GM23248 (cell line): ENCODE data around the gene FBN3. TPM values are rescaled to one million over a fixed set of nuclear protein-coding genes. Genes with fewer than 3 reads are reported as not detected.

Source experiments
- DNase-seq: peaks from one replicate; pipeline ENCODE4 v3.0.0-alpha.2; 2015
- H2AFZ ChIP-seq: fragments of 200-600 bp; sonication (generic); 2 replicates; pipeline ENCODE4 v1.6.1; 2016; ENCODE audit warnings: antibody characterized with exemption
- H3F3A ChIP-seq: fragments of 200-600 bp; sonication (generic); 2 replicates; pipeline ENCODE4 v1.6.1; 2016; ENCODE audit warnings: mild to moderate bottlenecking, antibody characterized with exemption, mixed run types; ENCODE audit not compliant: insufficient read depth
- H3K27ac ChIP-seq: fragments of 200-600 bp; sonication (generic); 2 replicates; pipeline ENCODE4 v1.5.1; 2016; ENCODE audit warnings: mild to moderate bottlenecking
- H3K27me3 ChIP-seq: fragments of 200-600 bp; sonication (generic); replicated peaks from 2 replicates; pipeline ENCODE4 v1.6.1; 2016; ENCODE audit warnings: mild to moderate bottlenecking; ENCODE audit not compliant: insufficient read depth
- H3K36me3 ChIP-seq: fragments of 200-600 bp; sonication (generic); 2 replicates; pipeline ENCODE4 v1.6.1; 2016; ENCODE audit warnings: low read depth, mild to moderate bottlenecking
- H3K4me1 ChIP-seq: fragments of 200-600 bp; sonication (generic); 2 replicates; pipeline ENCODE4 v1.6.1; 2016; ENCODE audit warnings: mild to moderate bottlenecking; ENCODE audit not compliant: insufficient read depth
- H3K4me2 ChIP-seq: fragments of 200-600 bp; sonication (generic); one replicate; pipeline ENCODE4 v1.6.1; 2016; ENCODE audit warnings: mild to moderate bottlenecking; ENCODE audit not compliant: unreplicated experiment
- H3K4me3 ChIP-seq: fragments of 200-600 bp; sonication (generic); 2 replicates; pipeline ENCODE4 v1.5.1; 2016; ENCODE audit warnings: mild to moderate bottlenecking
- H3K79me2 ChIP-seq: fragments of 200-600 bp; sonication (generic); 2 replicates; pipeline ENCODE4 v1.6.1; 2016; ENCODE audit warnings: mild to moderate bottlenecking; ENCODE audit not compliant: insufficient read depth
- H3K9ac ChIP-seq: fragments of 200-600 bp; sonication (generic); 2 replicates; pipeline ENCODE4 v1.6.1; 2016; ENCODE audit warnings: mild to moderate bottlenecking
- H3K9me2 ChIP-seq: fragments of 200-600 bp; sonication (generic); 2 replicates; pipeline ENCODE4 v1.6.1; 2016; ENCODE audit warnings: mixed run types, mild to moderate bottlenecking, moderate library complexity; ENCODE audit not compliant: insufficient read depth
- H3K9me3 ChIP-seq: fragments of 200-600 bp; sonication (generic); one replicate; pipeline ENCODE4 v1.6.1; 2017; ENCODE audit warnings: low read depth
- H4K20me1 ChIP-seq: fragments of 200-600 bp; sonication (generic); 2 replicates; pipeline ENCODE4 v1.6.0; 2016; ENCODE audit not compliant: insufficient read depth
- EZH2 ChIP-seq: fragments of 200-600 bp; sonication (generic); IDR thresholded peaks from 2 replicates; pipeline ENCODE4 v1.6.1; 2018; ENCODE audit warnings: antibody characterized with exemption, mild to moderate bottlenecking; ENCODE audit not compliant: insufficient read depth, poor library complexity, severe bottlenecking
- EZH2phosphoT487 ChIP-seq: fragments of 200-600 bp; sonication (generic); IDR thresholded peaks from 2 replicates; pipeline ENCODE4 v1.6.1; 2018; ENCODE audit warnings: antibody characterized with exemption, moderate library complexity, mild to moderate bottlenecking, low read depth; ENCODE audit not compliant: insufficient read depth
- WGBS, 2 experiments: methylation state at CpG; one replicate each; pipeline ENCODE4 v1.1.6; 2015 to 2017; ENCODE audit warnings: low lambda C conversion rate in 2 of 2, low coverage in 1 of 2; ENCODE audit errors: missing lambda C conversion rate in 2 of 2; 5-methylcytosine and 5-hydroxymethylcytosine counted together
- in situ Hi-C: fragments of 300-500 bp; cut with MboI; formaldehyde crosslinking; loops from 2 replicates; pipeline ENCODE4 v1.15.0; 2020
- polyA plus RNA-seq: library from polyadenylated mRNA; unstranded; fragments of >200 nt; fragmentation: Nextera tagmentation; extraction: Ambion mirVana; gene quantifications from 2 replicates; pipeline ENCODE4 v1.2.1, GENCODE V29; 2016
- total RNA-seq: library from RNA; depleted of rRNA; stranded (reverse); fragments of >200 nt; shearing (Covaris generic); gene quantifications from 2 replicates; pipeline ENCODE4 v1.2.3, GENCODE V29; 2014

The FBN3 gene
- total and polyA plus RNA-seq, 2 experiments from 2014 or later, result not detected

GRCh38 chr19:8142513-8142900, 6.9 kb downstream of the FBN3 start:
- no peak overlapping the region for H2AFZ ChIP-seq
- no peaks in the 10 kb centered on the region for H3K4me1 ChIP-seq
- TF ChIP-seq EZH2phosphoT487, result no peak
- TF ChIP-seq EZH2, result no peak
- no peak overlapping the region for H3K4me2 ChIP-seq
- in situ Hi-C loops, result no loop called here
- no peaks in the 10 kb centered on the region for H3K79me2 ChIP-seq
- no peaks in the 10 kb centered on the region for H3K9me3 ChIP-seq
- no peaks in the 10 kb centered on the region for H3F3A ChIP-seq
- no peak overlapping the region for H3K9ac ChIP-seq
- H3K27me3 ChIP-seq, result peaks cover 4% of the 10 kb centered on the region; the same call in 1 of the 2 replicates
- no peak for DNase-seq
- H3K4me3 ChIP-seq, result no peak overlapping the region
- no peaks in the 10 kb centered on the region for H3K9me2 ChIP-seq
- WGBS, 2 experiments, result 13 to 18% methylated on average over 5 to 6 of the region's 6 CpGs
- no peak overlapping the region for H3K27ac ChIP-seq
- no peaks in the 10 kb centered on the region for H4K20me1 ChIP-seq
- no peaks in the 10 kb centered on the region for H3K36me3 ChIP-seq

GRCh38 chr19:8141726-8142512, 7.5 kb downstream of the FBN3 start:
- Histone ChIP-seq H3K4me3 (no peak overlapping the region), H4K20me1 (no peaks in the 10 kb centered on the region), H2AFZ (no peak overlapping the region), H3K4me2 (no peak overlapping the region), H3K9ac (no peak overlapping the region), H3K9me3 (no peaks in the 10 kb centered on the region), H3K9me2 (no peaks in the 10 kb centered on the region), H3K27ac (no peak overlapping the region), H3K4me1 (no peaks in the 10 kb centered on the region), H3K79me2 (no peaks in the 10 kb centered on the region), H3F3A (no peaks in the 10 kb centered on the region), H3K27me3 (no peaks in the 10 kb centered on the region; the same call in 1 of the 2 replicates), H3K36me3 (no peaks in the 10 kb centered on the region)
- no peak for TF ChIP-seq EZH2
- TF ChIP-seq EZH2phosphoT487, result no peak
- 82 to 83% methylated on average over 21 of the region's 21 CpGs for WGBS, 2 experiments
- in situ Hi-C loops, result no loop called here
- DNase-seq, result no peak

GRCh38 chr19:8138201-8138600, 11.2 kb downstream of the FBN3 start:
- TF ChIP-seq EZH2, result no peak
- no peak for TF ChIP-seq EZH2phosphoT487
- H3K4me2 ChIP-seq, result no peak overlapping the region
- no peaks in the 10 kb centered on the region for H3K36me3 ChIP-seq
- H3F3A ChIP-seq, result no peaks in the 10 kb centered on the region
- H3K9me3 ChIP-seq, result no peaks in the 10 kb centered on the region
- no peak overlapping the region for H3K9ac ChIP-seq
- no peaks in the 10 kb centered on the region for H4K20me1 ChIP-seq
- no peaks in the 10 kb centered on the region for H3K27me3 ChIP-seq
- H3K4me3 ChIP-seq, result no peak overlapping the region
- no peaks in the 10 kb centered on the region for H3K9me2 ChIP-seq
- 82 to 87% methylated on average over 17 of the region's 17 CpGs for WGBS, 2 experiments
- H2AFZ ChIP-seq, result no peak overlapping the region
- H3K4me1 ChIP-seq, result no peaks in the 10 kb centered on the region
- in situ Hi-C loops, result no loop called here
- DNase-seq, result no peak
- H3K79me2 ChIP-seq, result no peaks in the 10 kb centered on the region
- no peak overlapping the region for H3K27ac ChIP-seq

DNA sequence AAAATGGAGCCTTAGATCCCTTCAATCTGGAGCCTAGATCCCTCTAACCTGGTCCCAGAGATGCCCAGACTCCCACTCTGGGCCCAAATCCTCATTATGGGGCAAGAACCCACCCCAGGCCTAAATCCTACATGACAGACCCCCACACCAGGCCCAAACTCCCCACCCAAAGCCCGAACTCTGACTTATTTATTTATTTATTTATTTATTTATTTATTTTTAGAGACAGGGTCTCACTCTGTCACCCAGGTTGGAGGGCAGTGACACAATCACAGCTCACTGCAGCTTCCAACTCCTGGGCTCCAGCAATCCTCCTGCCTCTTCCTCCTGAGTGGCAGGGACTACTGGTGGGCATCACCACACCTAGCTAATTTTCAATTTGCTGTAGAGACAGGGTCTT, 12.0 kb downstream of the FBN3 start:
- Histone ChIP-seq H3K4me3 (no peak overlapping the region), H3K36me3 (no peaks in the 10 kb centered on the region), H3K27ac (no peak overlapping the region), H3F3A (no peaks in the 10 kb centered on the region), H4K20me1 (no peaks in the 10 kb centered on the region), H3K27me3 (no peaks in the 10 kb centered on the region), H3K9me3 (no peaks in the 10 kb centered on the region), H3K4me1 (no peaks in the 10 kb centered on the region), H3K4me2 (no peak overlapping the region), H2AFZ (no peak overlapping the region), H3K9ac (no peak overlapping the region), H3K9me2 (no peaks in the 10 kb centered on the region), H3K79me2 (no peaks in the 10 kb centered on the region)
- whole genome bisulfite sequencing, 2 experiments, result 25 to 33% methylated on average over 1 of the region's 1 CpG
- no peak for TF ChIP-seq EZH2
- no peak for TF ChIP-seq EZH2phosphoT487
- in situ Hi-C loops, result no loop called here
- no peak for DNase-seq
